Astrocyte of the cerebellum (primary cell): ENCODE results near the gene FHOD3.
A peak's percentile ranks its signal among the peaks of the same experiment; 100 is the strongest.

Experiments used
- DNase-seq: peaks from one replicate; pipeline ENCODE4 v3.0.0-alpha.2; 2011; ENCODE audit warnings: low read depth
- H3K4me3 ChIP-seq: 2 replicates; pipeline ENCODE4 v1.5.1; 2011; ENCODE audit warnings: mild to moderate bottlenecking, low read depth, low read length, moderate library complexity
- CTCF ChIP-seq: IDR thresholded peaks from 2 replicates; pipeline ENCODE4 v1.5.1; 2012; ENCODE audit warnings: low read length, low read depth, moderate library complexity, mild to moderate bottlenecking; ENCODE audit errors: missing control alignments
- in situ Hi-C: cut with HindIII; loops from 2 replicates; pipeline ENCODE4 v1.10.0; 2017; ENCODE audit warnings: low sequenced_read_pairs

Gene FHOD3

GRCh38 chr18:36410346-36410745 lies 112.8 kb downstream of the FHOD3 start:
- in situ Hi-C loops: no loop called here
- no peak for TF ChIP-seq CTCF
- no peak for DNase-seq
- no peak overlapping the region for H3K4me3 ChIP-seq

- no peak for DNase-seq
- peak; percentile 56 for TF ChIP-seq CTCF
- no peak overlapping the region for H3K4me3 ChIP-seq
- in situ Hi-C loops: no loop called here
Observed at GRCh38 chr18:36411745-36412168, 114.2 kb downstream of the FHOD3 start.

- peak; percentile 60 for TF ChIP-seq CTCF
- in situ Hi-C loops: no loop called here
- peak; percentile 8 for DNase-seq
- no peak overlapping the region for H3K4me3 ChIP-seq
Observed at GRCh38 chr18:36412778-36413177, 115.3 kb downstream of the FHOD3 start.

- in situ Hi-C loops: no loop called here
- no peak for TF ChIP-seq CTCF
- H3K4me3 ChIP-seq: no peak overlapping the region
- DNase-seq: no peak
Observed at GRCh38 chr18:36415171-36415570, 117.7 kb downstream of the FHOD3 start.

- H3K4me3 ChIP-seq: no peak overlapping the region
- DNase-seq: no peak
- in situ Hi-C loops: no loop called here
- no peak for TF ChIP-seq CTCF
Observed at GRCh38 chr18:36415625-36416024, 118.1 kb downstream of the FHOD3 start.

GRCh38 chr18:36419188-36419899 lies 121.8 kb downstream of the FHOD3 start:
- H3K4me3 ChIP-seq: no peak overlapping the region
- in situ Hi-C loops: no loop called here
- TF ChIP-seq CTCF: no peak
- DNase-seq: no peak
